ENCODE measurements around the gene KCNIP1. TPM values are rescaled to one million over a fixed set of nuclear protein-coding genes. Genes with fewer than 3 reads are reported as not detected.

KCNIP1 gene
- total and polyA plus RNA-seq, 2 of the 8 experiments (the other 6 are each of a cell fraction or from before 2014, with no cell fraction given): 0.52 to 0.83 TPM

DNA sequence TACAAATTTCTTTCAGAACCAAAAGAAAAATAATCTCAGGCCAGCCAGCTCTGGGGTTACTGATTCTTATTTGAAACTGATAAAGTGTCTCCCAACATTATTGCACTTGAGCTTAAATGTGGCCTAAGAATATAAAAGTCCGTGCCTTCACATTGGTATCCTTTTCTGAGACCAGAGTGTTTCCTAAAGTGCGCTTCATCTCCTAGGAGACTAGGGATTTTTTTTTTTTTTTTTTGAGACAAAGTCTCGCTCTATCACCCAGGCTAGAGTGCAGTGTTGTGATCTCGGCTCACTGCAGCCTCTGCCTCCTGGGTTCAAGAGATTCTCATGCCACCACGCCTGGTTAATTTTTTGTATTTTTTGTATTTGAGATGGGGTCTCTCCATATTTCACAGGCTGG is 23.6 kb upstream of the KCNIP1 start:
- H3K79me2 ChIP-seq (ENCODE audit: control insufficient read depth in 1 of 2, insufficient read depth in 2 of 2, low read length in 2 of 2): no peaks in the 10 kb centered on the region
- H4K5ac ChIP-seq (ENCODE audit: insufficient read length, low read depth, low read length): no peak overlapping the region
- H3K23me2 ChIP-seq (ENCODE audit: low read depth, low read length): no peaks in the 10 kb centered on the region; the same call in 1 of the 2 replicates
- DNase-seq (ENCODE audit: low read depth in 1 of 2, low spot score in 2 of 2) (peak in 1 of 2 experiments; percentile 11), FAIRE-seq (no peak)
- no peak overlapping the region for H3K27ac ChIP-seq (ENCODE audit: low read depth, low read length)
- H4K20me1 ChIP-seq (replicated peaks in 1 of 2; ENCODE audit: control insufficient read depth in 1 of 2, insufficient read depth in 2 of 2, low read length in 2 of 2): no peaks in the 10 kb centered on the region
- no peaks in the 10 kb centered on the region for H3K9me3 ChIP-seq (ENCODE audit: insufficient read depth in 2 of 2, low read depth in 1 of 2, low read length in 1 of 2)
- ChIA-PET CTCF (ENCODE audit: partially characterized antibody) (interaction anchor here (0.6 to 5.3 kb wide), 7 partner anchors 10 to 206 kb away, joined by 3 to 25 read pairs (median 3); no protein-coding TSS in a partner anchor), POLR2A (ENCODE audit: partially characterized antibody) (no interaction called here)
- no peak overlapping the region for H4K8ac ChIP-seq (ENCODE audit: extremely low read depth, insufficient read depth, low read length)
- H2BK5ac ChIP-seq (ENCODE audit: low read depth, low read length): no peak overlapping the region
- no peak overlapping the region for H2BK120ac ChIP-seq (replicated peaks; ENCODE audit: low read depth, low read length)
- H2BK20ac ChIP-seq (ENCODE audit: low read length): no peak overlapping the region
- H4K91ac ChIP-seq (replicated peaks; ENCODE audit: insufficient read length, low read length): no peak overlapping the region
- H3K4me3 ChIP-seq (ENCODE audit: extremely low read depth in 1 of 4, insufficient read depth in 2 of 4, low read depth in 3 of 4, low read length in 4 of 4): no peak overlapping the region
- peaks cover 0 to 4% (median 0%) of the 10 kb centered on the region in 4 experiments; a peak in 1 of 7 replicates for H3K4me1 ChIP-seq (replicated peaks in 1 of 4; ENCODE audit: control insufficient read depth in 3 of 4, insufficient read depth in 4 of 4, low read length in 3 of 4)
- 89% methylated on average over 5 of the region's 5 CpGs; no CpG with 5 or more reads in 1 of the 2 experiments for WGBS, 2 experiments (ENCODE audit: extremely low coverage in 1 of 2, insufficient coverage in 1 of 2, insufficient read length in 1 of 2, insufficient replicate concordance in 2 of 2, low coverage in 1 of 2, low lambda C conversion rate in 2 of 2, missing lambda C conversion rate in 1 of 2)
- H2AFZ ChIP-seq (ENCODE audit: low read length): no peak overlapping the region
- H3K18ac ChIP-seq (ENCODE audit: extremely low read depth, low read length): no peak overlapping the region
- no peak overlapping the region for H2BK12ac ChIP-seq (ENCODE audit: low read depth, low read length)
- no peaks in the 10 kb centered on the region for H3K79me1 ChIP-seq (ENCODE audit: low read depth, low read length)
- H3K56ac ChIP-seq (replicated peaks; ENCODE audit: insufficient read length, low read depth, low read length): no peak overlapping the region
- no peaks in the 10 kb centered on the region; a peak in 1 of 7 replicates for H3K27me3 ChIP-seq (replicated peaks in 1 of 4; ENCODE audit: control insufficient read depth in 3 of 4, extremely low read depth in 1 of 4, insufficient read depth in 3 of 4, low read length in 3 of 4)
- no peak overlapping the region for H3K4me2 ChIP-seq (ENCODE audit: insufficient read depth in 1 of 2, low read depth in 2 of 2, low read length in 2 of 2)
- H3K14ac ChIP-seq (ENCODE audit: insufficient read length): no peak overlapping the region
- no peak overlapping the region for H3K9ac ChIP-seq (replicated peaks in 1 of 4; ENCODE audit: extremely low read depth in 1 of 4, low read depth in 3 of 4, low read length in 3 of 4)
- H2AK5ac ChIP-seq (ENCODE audit: low read depth, low read length): no peak overlapping the region
- H3K36me3 ChIP-seq (ENCODE audit: control insufficient read depth in 2 of 4, insufficient read depth in 4 of 4, low read length in 3 of 4): no peaks in the 10 kb centered on the region
- H2BK15ac ChIP-seq (ENCODE audit: low read length): no peak overlapping the region
- H3K23ac ChIP-seq (ENCODE audit: insufficient read length): no peak overlapping the region
- H3K4ac ChIP-seq (replicated peaks; ENCODE audit: insufficient read length, low read depth, low read length): no peak overlapping the region
- no peak for TF ChIP-seq YY1 (IDR thresholded peaks at IDR 0.05; ENCODE audit: low read depth, low read length)
- TF ChIP-seq, protein P1, sequence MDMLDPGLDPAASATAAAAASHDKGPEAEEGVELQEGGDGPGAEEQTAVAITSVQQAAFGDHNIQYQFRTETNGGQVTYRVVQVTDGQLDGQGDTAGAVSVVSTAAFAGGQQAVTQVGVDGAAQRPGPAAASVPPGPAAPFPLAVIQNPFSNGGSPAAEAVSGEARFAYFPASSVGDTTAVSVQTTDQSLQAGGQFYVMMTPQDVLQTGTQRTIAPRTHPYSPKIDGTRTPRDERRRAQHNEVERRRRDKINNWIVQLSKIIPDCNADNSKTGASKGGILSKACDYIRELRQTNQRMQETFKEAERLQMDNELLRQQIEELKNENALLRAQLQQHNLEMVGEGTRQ (IDR thresholded peaks at IDR 0.05; ENCODE audit: low read length): no peak

Measured in H1 (cell line).